Measurements from ENCODE around the gene MYO6. TPM values are rescaled to one million over a fixed set of nuclear protein-coding genes. Genes with fewer than 3 reads are reported as not detected.

The MYO6 gene
- total RNA-seq, 1 donor from 2014 or later, result 135 TPM

- Mint-ChIP-seq H3K27ac (ENCODE audit: unreplicated experiment) (no peak overlapping the region), H3K4me1 (ENCODE audit: unreplicated experiment) (peaks cover 6% of the 10 kb centered on the region)
- no peak for TF ChIP-seq CTCF (IDR thresholded peaks at IDR 0.05; ENCODE audit: unreplicated experiment)
Measured at GRCh38 chr6:75776461-75776860, 27.4 kb downstream of the MYO6 start.

GRCh38 chr6:75778757-75779156 is 29.7 kb downstream of the MYO6 start:
- Mint-ChIP-seq H3K27ac (ENCODE audit: unreplicated experiment) (no peak overlapping the region), H3K4me1 (ENCODE audit: unreplicated experiment) (peaks cover 9% of the 10 kb centered on the region), H3K9me3 (ENCODE audit: unreplicated experiment) (no peaks in the 10 kb centered on the region), H3K36me3 (ENCODE audit: low read depth, unreplicated experiment) (peaks cover 4% of the 10 kb centered on the region), H3K4me3 (ENCODE audit: unreplicated experiment) (no peak overlapping the region), H3K27me3 (ENCODE audit: unreplicated experiment) (no peaks in the 10 kb centered on the region)
- no peak for DNase-seq (ENCODE audit: low spot score)
- TF ChIP-seq CTCF (IDR thresholded peaks at IDR 0.05; ENCODE audit: unreplicated experiment), result no peak

More at GRCh38 chr6:75776461-75776860, 27.4 kb downstream of the MYO6 start:
- Mint-ChIP-seq H3K9me3 (ENCODE audit: unreplicated experiment) (no peaks in the 10 kb centered on the region), H3K27me3 (ENCODE audit: unreplicated experiment) (no peaks in the 10 kb centered on the region), H3K36me3 (ENCODE audit: low read depth, unreplicated experiment) (peaks cover 4% of the 10 kb centered on the region), H3K4me3 (ENCODE audit: unreplicated experiment) (no peak overlapping the region)
- DNase-seq (ENCODE audit: low spot score), result no peak

GRCh38 chr6:75786152-75786551 is 37.1 kb downstream of the MYO6 start:
- Mint-ChIP-seq H3K4me3 (ENCODE audit: unreplicated experiment) (no peak overlapping the region), H3K9me3 (ENCODE audit: unreplicated experiment) (no peaks in the 10 kb centered on the region), H3K4me1 (ENCODE audit: unreplicated experiment) (peaks cover 6% of the 10 kb centered on the region), H3K27me3 (ENCODE audit: unreplicated experiment) (no peaks in the 10 kb centered on the region), H3K27ac (ENCODE audit: unreplicated experiment) (no peak overlapping the region), H3K36me3 (ENCODE audit: low read depth, unreplicated experiment) (peaks cover 5% of the 10 kb centered on the region)
- no peak for DNase-seq (ENCODE audit: low spot score)
- TF ChIP-seq CTCF (IDR thresholded peaks at IDR 0.05; ENCODE audit: unreplicated experiment), result no peak

- H3K27ac Mint-ChIP-seq (ENCODE audit: unreplicated experiment), result no peak overlapping the region
- H3K4me1 Mint-ChIP-seq (ENCODE audit: unreplicated experiment), result no peaks in the 10 kb centered on the region
- H3K27me3 Mint-ChIP-seq (ENCODE audit: unreplicated experiment), result no peaks in the 10 kb centered on the region
- no peak overlapping the region for H3K4me3 Mint-ChIP-seq (ENCODE audit: unreplicated experiment)
- no peaks in the 10 kb centered on the region for H3K9me3 Mint-ChIP-seq (ENCODE audit: unreplicated experiment)
- peaks cover 5% of the 10 kb centered on the region for H3K36me3 Mint-ChIP-seq (ENCODE audit: low read depth, unreplicated experiment)
- no peak for TF ChIP-seq CTCF (IDR thresholded peaks at IDR 0.05; ENCODE audit: unreplicated experiment)
- no peak for DNase-seq (ENCODE audit: low spot score)
Measured at GRCh38 chr6:75788894-75789293, 39.9 kb downstream of the MYO6 start.

- no peak for TF ChIP-seq CTCF (IDR thresholded peaks at IDR 0.05; ENCODE audit: unreplicated experiment)
- no peak overlapping the region for H3K4me3 Mint-ChIP-seq (ENCODE audit: unreplicated experiment)
Measured at GRCh38 chr6:75791881-75792280, 42.8 kb downstream of the MYO6 start.

More at GRCh38 chr6:75791881-75792280, 42.8 kb downstream of the MYO6 start:
- no peaks in the 10 kb centered on the region for H3K9me3 Mint-ChIP-seq (ENCODE audit: unreplicated experiment)
- DNase-seq (ENCODE audit: low spot score), result no peak
- H3K36me3 Mint-ChIP-seq (ENCODE audit: low read depth, unreplicated experiment), result peaks cover 5% of the 10 kb centered on the region
- no peaks in the 10 kb centered on the region for H3K4me1 Mint-ChIP-seq (ENCODE audit: unreplicated experiment)
- no peak overlapping the region for H3K27ac Mint-ChIP-seq (ENCODE audit: unreplicated experiment)
- peaks cover 4% of the 10 kb centered on the region for H3K27me3 Mint-ChIP-seq (ENCODE audit: unreplicated experiment)

Data from endothelial cell (in vitro differentiated cells).